ENCODE data around the gene CD38.

The CD38 gene

GRCh38 chr4:15742083-15742582 lies 36.0 kb upstream of the CD38 start:
- no peak overlapping the region for H3K4me3 ChIP-seq (ENCODE audit: insufficient read depth in 1 of 2, low read depth in 1 of 2, low read length in 2 of 2)
- 58% methylated on average over 1 of the region's 1 CpG for WGBS

GRCh38 chr4:15742637-15743036 lies 35.5 kb upstream of the CD38 start:
- no peak overlapping the region for H2AK5ac ChIP-seq (ENCODE audit: low read length, severe bottlenecking)
- H3K4me1 ChIP-seq (ENCODE audit: control insufficient read depth, insufficient read depth, low read depth, low read length), result no peaks in the 10 kb centered on the region
- peaks cover 5% of the 10 kb centered on the region for H3K9me3 ChIP-seq (ENCODE audit: control insufficient read depth, low read length)
- no peak overlapping the region for H3K4ac ChIP-seq (ENCODE audit: low read depth in 1 of 2, low read length in 2 of 2)
- no peak overlapping the region for H2BK120ac ChIP-seq (ENCODE audit: low read depth, low read length)
- no peak overlapping the region for H3K4me3 ChIP-seq (ENCODE audit: insufficient read depth in 1 of 2, low read depth in 1 of 2, low read length in 2 of 2)
- no peak overlapping the region for H3K23ac ChIP-seq (ENCODE audit: low read length in 2 of 2)
- no peak overlapping the region for H3K18ac ChIP-seq (ENCODE audit: low read depth in 1 of 2, low read length in 2 of 2)
- no peak overlapping the region for H2BK15ac ChIP-seq (ENCODE audit: low read depth, poor library complexity, severe bottlenecking)
- no peak overlapping the region for H4K91ac ChIP-seq (ENCODE audit: low read length)
- H3K27me3 ChIP-seq (ENCODE audit: control insufficient read depth in 1 of 2, insufficient read depth in 1 of 2, low read length in 2 of 2), result no peaks in the 10 kb centered on the region
- no peaks in the 10 kb centered on the region for H3K79me1 ChIP-seq (replicated peaks; ENCODE audit: low read length, poor library complexity, severe bottlenecking)
- no peak overlapping the region for H2BK12ac ChIP-seq (ENCODE audit: low read length in 2 of 2)
- no peak overlapping the region for H3K4me2 ChIP-seq (ENCODE audit: low read length, poor library complexity, severe bottlenecking)
- DNase-seq, result no peak
- no peak overlapping the region for H3K27ac ChIP-seq (ENCODE audit: low read length, poor library complexity, severe bottlenecking)
- H3K9ac ChIP-seq (ENCODE audit: low read length), result no peak overlapping the region
- H3K36me3 ChIP-seq (ENCODE audit: control insufficient read depth in 1 of 2, insufficient read depth in 2 of 2, low read depth in 1 of 2, low read length in 2 of 2), result no peaks in the 10 kb centered on the region
- no peak overlapping the region for H2BK5ac ChIP-seq (ENCODE audit: low read depth, low read length, poor library complexity, severe bottlenecking)
- H3K14ac ChIP-seq (ENCODE audit: low read length in 2 of 2), result no peak overlapping the region
- H4K8ac ChIP-seq (ENCODE audit: low read length), result no peak overlapping the region
- H2AFZ ChIP-seq (ENCODE audit: low read depth, low read length), result no peak overlapping the region
- WGBS, result 43% methylated on average over 1 of the region's 1 CpG

More at GRCh38 chr4:15742083-15742582, 36.0 kb upstream of the CD38 start:
- Histone ChIP-seq H3K79me1 (replicated peaks; ENCODE audit: low read length, poor library complexity, severe bottlenecking) (no peaks in the 10 kb centered on the region), H4K8ac (ENCODE audit: low read length) (no peak overlapping the region), H2BK15ac (ENCODE audit: low read depth, poor library complexity, severe bottlenecking) (no peak overlapping the region), H3K4ac (ENCODE audit: low read depth in 1 of 2, low read length in 2 of 2) (no peak overlapping the region), H3K36me3 (ENCODE audit: control insufficient read depth in 1 of 2, insufficient read depth in 2 of 2, low read depth in 1 of 2, low read length in 2 of 2) (no peaks in the 10 kb centered on the region), H3K9me3 (ENCODE audit: control insufficient read depth, low read length) (peaks cover 5% of the 10 kb centered on the region), H2BK12ac (ENCODE audit: low read length in 2 of 2) (no peak overlapping the region), H3K9ac (ENCODE audit: low read length) (no peak overlapping the region), H3K23ac (ENCODE audit: low read length in 2 of 2) (no peak overlapping the region), H2AFZ (ENCODE audit: low read depth, low read length) (no peak overlapping the region), H3K18ac (ENCODE audit: low read depth in 1 of 2, low read length in 2 of 2) (no peak overlapping the region), H3K14ac (ENCODE audit: low read length in 2 of 2) (no peak overlapping the region), H2BK5ac (ENCODE audit: low read depth, low read length, poor library complexity, severe bottlenecking) (no peak overlapping the region), H3K27me3 (ENCODE audit: control insufficient read depth in 1 of 2, insufficient read depth in 1 of 2, low read length in 2 of 2) (no peaks in the 10 kb centered on the region), H4K91ac (ENCODE audit: low read length) (no peak overlapping the region), H3K4me2 (ENCODE audit: low read length, poor library complexity, severe bottlenecking) (no peak overlapping the region), H2AK5ac (ENCODE audit: low read length, severe bottlenecking) (no peak overlapping the region), H2BK120ac (ENCODE audit: low read depth, low read length) (no peak overlapping the region), H3K4me1 (ENCODE audit: control insufficient read depth, insufficient read depth, low read depth, low read length) (no peaks in the 10 kb centered on the region), H3K27ac (ENCODE audit: low read length, poor library complexity, severe bottlenecking) (no peak overlapping the region)
- no peak for DNase-seq

- no peak for DNase-seq
- no peak overlapping the region for H3K23ac ChIP-seq (ENCODE audit: low read length in 2 of 2)
- 50% methylated on average over 2 of the region's 5 CpGs for WGBS
Observed at GRCh38 chr4:15744016-15744545, 34.0 kb upstream of the CD38 start.

GRCh38 chr4:15746110-15746509 lies 32.0 kb upstream of the CD38 start:
- Histone ChIP-seq H4K8ac (ENCODE audit: low read length) (no peak overlapping the region), H3K27ac (ENCODE audit: low read length, poor library complexity, severe bottlenecking) (no peak overlapping the region), H3K79me1 (replicated peaks; ENCODE audit: low read length, poor library complexity, severe bottlenecking) (no peaks in the 10 kb centered on the region), H3K27me3 (ENCODE audit: control insufficient read depth in 1 of 2, insufficient read depth in 1 of 2, low read length in 2 of 2) (peaks cover 4 to 5% of the 10 kb centered on the region in 2 experiments), H3K23ac (ENCODE audit: low read length in 2 of 2) (no peak overlapping the region), H3K9ac (ENCODE audit: low read length) (no peak overlapping the region), H2BK15ac (ENCODE audit: low read depth, poor library complexity, severe bottlenecking) (no peak overlapping the region), H2AFZ (ENCODE audit: low read depth, low read length) (no peak overlapping the region), H2BK5ac (ENCODE audit: low read depth, low read length, poor library complexity, severe bottlenecking) (no peak overlapping the region), H3K18ac (ENCODE audit: low read depth in 1 of 2, low read length in 2 of 2) (no peak overlapping the region), H3K4ac (ENCODE audit: low read depth in 1 of 2, low read length in 2 of 2) (no peak overlapping the region), H3K4me1 (ENCODE audit: control insufficient read depth, insufficient read depth, low read depth, low read length) (no peaks in the 10 kb centered on the region), H4K91ac (ENCODE audit: low read length) (no peak overlapping the region), H3K9me3 (ENCODE audit: control insufficient read depth, low read length) (peaks cover 5% of the 10 kb centered on the region), H3K4me3 (ENCODE audit: insufficient read depth in 1 of 2, low read depth in 1 of 2, low read length in 2 of 2) (no peak overlapping the region), H2AK5ac (ENCODE audit: low read length, severe bottlenecking) (no peak overlapping the region), H3K14ac (ENCODE audit: low read length in 2 of 2) (no peak overlapping the region), H2BK12ac (ENCODE audit: low read length in 2 of 2) (no peak overlapping the region), H2BK120ac (ENCODE audit: low read depth, low read length) (no peak overlapping the region), H3K36me3 (ENCODE audit: control insufficient read depth in 1 of 2, insufficient read depth in 2 of 2, low read depth in 1 of 2, low read length in 2 of 2) (no peaks in the 10 kb centered on the region), H3K4me2 (ENCODE audit: low read length, poor library complexity, severe bottlenecking) (no peak overlapping the region)
- 80% methylated on average over 1 of the region's 1 CpG for WGBS
- DNase-seq, result no peak

More at GRCh38 chr4:15744016-15744545, 34.0 kb upstream of the CD38 start:
- Histone ChIP-seq H3K79me1 (replicated peaks; ENCODE audit: low read length, poor library complexity, severe bottlenecking) (no peaks in the 10 kb centered on the region), H3K9me3 (ENCODE audit: control insufficient read depth, low read length) (peaks cover 5% of the 10 kb centered on the region), H3K4ac (ENCODE audit: low read depth in 1 of 2, low read length in 2 of 2) (no peak overlapping the region), H3K4me1 (ENCODE audit: control insufficient read depth, insufficient read depth, low read depth, low read length) (no peaks in the 10 kb centered on the region), H2BK15ac (ENCODE audit: low read depth, poor library complexity, severe bottlenecking) (no peak overlapping the region), H2BK5ac (ENCODE audit: low read depth, low read length, poor library complexity, severe bottlenecking) (no peak overlapping the region), H2BK120ac (ENCODE audit: low read depth, low read length) (no peak overlapping the region), H2AFZ (ENCODE audit: low read depth, low read length) (no peak overlapping the region), H3K27ac (ENCODE audit: low read length, poor library complexity, severe bottlenecking) (no peak overlapping the region), H4K91ac (ENCODE audit: low read length) (no peak overlapping the region), H2BK12ac (ENCODE audit: low read length in 2 of 2) (no peak overlapping the region), H3K36me3 (ENCODE audit: control insufficient read depth in 1 of 2, insufficient read depth in 2 of 2, low read depth in 1 of 2, low read length in 2 of 2) (no peaks in the 10 kb centered on the region), H2AK5ac (ENCODE audit: low read length, severe bottlenecking) (no peak overlapping the region), H3K4me2 (ENCODE audit: low read length, poor library complexity, severe bottlenecking) (no peak overlapping the region), H3K4me3 (ENCODE audit: insufficient read depth in 1 of 2, low read depth in 1 of 2, low read length in 2 of 2) (no peak overlapping the region), H4K8ac (ENCODE audit: low read length) (no peak overlapping the region), H3K27me3 (ENCODE audit: control insufficient read depth in 1 of 2, insufficient read depth in 1 of 2, low read length in 2 of 2) (peaks cover 3 to 4% of the 10 kb centered on the region in 2 experiments), H3K9ac (ENCODE audit: low read length) (no peak overlapping the region), H3K18ac (ENCODE audit: low read depth in 1 of 2, low read length in 2 of 2) (no peak overlapping the region), H3K14ac (ENCODE audit: low read length in 2 of 2) (no peak overlapping the region)
